ENCODE data around the gene MRPL22.
"Not testable (repeated sequence)": the region's sequence is repeated elsewhere in the genome, so short reads cannot be mapped to it uniquely, and the experiment has no call there.

The MRPL22 gene

DNA sequence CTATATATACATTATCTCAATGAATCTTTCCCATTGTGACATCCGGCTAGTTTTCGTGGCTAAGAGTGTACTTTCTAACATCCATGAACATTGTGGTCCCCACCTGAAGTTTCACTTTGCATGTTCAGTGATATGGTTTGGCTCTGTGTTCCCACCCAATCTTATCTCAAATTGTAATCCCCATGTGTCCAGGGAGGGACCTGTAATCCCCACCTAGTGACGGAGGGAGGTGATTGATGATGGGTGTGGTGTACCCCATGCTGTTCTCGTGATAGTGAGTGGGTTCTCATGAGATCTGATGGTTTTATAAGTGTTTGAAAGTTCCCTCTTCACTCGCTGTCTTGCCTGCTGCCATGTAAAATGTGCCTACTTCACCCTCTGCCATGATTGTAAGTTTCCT, 28.1 kb downstream of the MRPL22 start:
- peaks cover 8% of the 10 kb centered on the region for H3K36me3 ChIP-seq (ENCODE audit: control insufficient read depth, insufficient read depth, low read length)
- H3K27ac ChIP-seq (ENCODE audit: low read depth, low read length): no peak overlapping the region
- H3K4me3 ChIP-seq (ENCODE audit: low read depth, low read length): no peak overlapping the region
- H3K9me3 ChIP-seq (ENCODE audit: control insufficient read depth, insufficient read depth, low read depth, low read length): no peaks in the 10 kb centered on the region
- H3K4me1 ChIP-seq (ENCODE audit: control insufficient read depth, insufficient read depth, low read length): no peaks in the 10 kb centered on the region
- H3K9ac ChIP-seq (ENCODE audit: low read length): no peak overlapping the region
- no peaks in the 10 kb centered on the region for H3K27me3 ChIP-seq (ENCODE audit: control insufficient read depth, insufficient read depth, low read length)

DNA sequence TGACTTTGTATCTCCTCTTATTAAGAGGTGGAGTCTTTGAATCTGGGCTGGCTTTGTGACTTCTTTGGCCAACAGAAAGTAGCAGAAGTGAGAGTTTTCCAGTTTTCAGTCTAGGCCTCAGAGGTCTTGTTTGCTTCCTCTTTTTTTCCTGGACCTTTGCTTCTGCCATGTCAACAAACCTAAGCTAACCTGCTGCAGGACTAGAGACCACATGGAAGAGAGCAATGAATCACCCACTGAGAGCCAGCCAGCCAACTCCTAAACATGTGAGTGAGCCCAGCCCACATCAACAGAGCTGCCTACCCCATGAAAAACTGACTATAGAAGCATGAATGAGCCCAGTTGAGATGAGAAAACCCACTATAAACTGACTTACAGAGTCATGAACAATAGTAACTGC, 29.9 kb downstream of the MRPL22 start:
- Histone ChIP-seq H3K4me1 (ENCODE audit: control insufficient read depth, insufficient read depth, low read length) (no peaks in the 10 kb centered on the region), H3K9ac (ENCODE audit: low read length) (no peak overlapping the region), H3K4me3 (ENCODE audit: low read depth, low read length) (no peak overlapping the region), H3K9me3 (ENCODE audit: control insufficient read depth, insufficient read depth, low read depth, low read length) (0 out of 2 replicates have a peak, but pooled peaks cover 3% of the 10 kb centered on the region), H3K27ac (ENCODE audit: low read depth, low read length) (no peak overlapping the region), H3K27me3 (ENCODE audit: control insufficient read depth, insufficient read depth, low read length) (no peaks in the 10 kb centered on the region), H3K36me3 (ENCODE audit: control insufficient read depth, insufficient read depth, low read length) (peaks cover 8% of the 10 kb centered on the region)

DNA sequence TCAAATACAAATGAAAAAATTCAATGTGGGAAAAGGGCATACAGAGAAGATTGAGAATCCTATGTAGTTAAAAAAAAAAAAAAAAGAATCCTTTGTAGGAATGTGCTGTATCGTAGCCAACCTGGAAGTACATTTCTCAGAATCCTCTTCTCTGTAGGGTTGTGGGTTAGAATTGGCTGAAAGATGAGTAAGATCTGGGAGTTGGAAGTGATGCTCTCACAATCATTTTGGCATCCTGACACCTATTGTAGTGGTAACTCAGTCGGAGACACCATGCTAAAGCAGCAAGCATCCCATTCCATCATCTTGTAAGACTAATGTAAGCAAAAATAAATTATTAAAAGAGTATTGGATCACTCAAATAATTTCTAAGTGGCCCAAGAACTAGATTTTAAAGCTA, 30.6 kb downstream of the MRPL22 start:
- H3K4me1 ChIP-seq (ENCODE audit: control insufficient read depth, insufficient read depth, low read length): no peaks in the 10 kb centered on the region
- H3K4me3 ChIP-seq (ENCODE audit: low read depth, low read length): no peak overlapping the region
- peaks cover 8% of the 10 kb centered on the region for H3K36me3 ChIP-seq (ENCODE audit: control insufficient read depth, insufficient read depth, low read length)
- peaks cover 7% of the 10 kb centered on the region; the same call in 1 of the 2 replicates for H3K9me3 ChIP-seq (ENCODE audit: control insufficient read depth, insufficient read depth, low read depth, low read length)
- no peak overlapping the region for H3K9ac ChIP-seq (ENCODE audit: low read length)
- H3K27me3 ChIP-seq (ENCODE audit: control insufficient read depth, insufficient read depth, low read length): no peaks in the 10 kb centered on the region
- H3K27ac ChIP-seq (ENCODE audit: low read depth, low read length): no peak overlapping the region

DNA sequence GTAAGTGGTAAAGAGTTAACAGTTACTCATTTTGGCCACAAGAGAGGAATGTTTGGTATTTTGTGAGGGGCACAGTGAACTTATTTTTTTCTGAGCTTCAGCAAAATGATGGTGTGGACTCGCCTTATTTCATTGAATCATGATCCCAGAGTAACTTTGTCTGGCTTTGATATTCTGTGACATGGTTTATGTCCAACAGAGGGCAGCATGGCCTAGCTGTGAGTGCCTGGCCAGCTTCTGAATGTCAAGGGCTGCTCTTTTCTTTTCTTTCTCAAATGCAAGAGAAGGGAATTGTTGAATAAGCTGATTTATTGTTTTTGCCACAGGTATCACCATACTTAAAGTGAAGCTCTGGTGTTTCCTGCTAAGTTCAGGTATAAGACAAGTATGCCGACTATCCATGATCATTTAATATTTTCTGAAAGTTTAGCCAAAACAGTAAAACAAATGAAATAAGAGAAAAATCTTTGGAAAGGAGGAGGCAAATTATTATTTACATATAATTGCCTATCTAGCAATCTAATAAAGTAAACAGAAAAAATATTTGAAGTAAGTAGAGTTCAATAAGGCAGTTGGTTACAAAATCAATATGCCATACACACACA, 31.7 kb downstream of the MRPL22 start:
- Histone ChIP-seq H3K27me3 (ENCODE audit: control insufficient read depth, insufficient read depth, low read length) (no peaks in the 10 kb centered on the region), H3K9ac (ENCODE audit: low read length) (no peak overlapping the region), H3K4me3 (ENCODE audit: low read depth, low read length) (no peak overlapping the region), H3K27ac (ENCODE audit: low read depth, low read length) (no peak overlapping the region), H3K9me3 (ENCODE audit: control insufficient read depth, insufficient read depth, low read depth, low read length) (peaks cover 7% of the 10 kb centered on the region; the same call in 1 of the 2 replicates), H3K36me3 (ENCODE audit: control insufficient read depth, insufficient read depth, low read length) (peaks cover 8% of the 10 kb centered on the region), H3K4me1 (ENCODE audit: control insufficient read depth, insufficient read depth, low read length) (no peaks in the 10 kb centered on the region)

DNA sequence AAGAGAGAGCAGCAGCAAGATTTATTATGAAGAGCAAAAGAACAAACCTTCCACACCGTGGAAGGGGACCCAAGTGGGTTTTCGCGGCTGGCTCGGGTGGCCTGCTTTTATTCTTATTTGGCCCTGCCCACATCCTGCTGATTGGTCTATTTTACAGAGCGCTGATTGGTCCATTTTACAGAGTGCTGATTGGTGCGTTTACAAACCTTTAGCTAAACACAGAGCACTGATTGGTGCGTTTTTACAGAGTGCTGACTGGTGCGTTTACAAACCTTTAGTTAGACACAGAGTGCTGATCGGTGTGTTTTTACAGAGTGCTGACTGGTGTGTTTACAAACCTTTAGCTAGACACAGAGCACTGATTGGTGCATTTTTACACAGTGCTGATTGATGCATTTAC, 35.2 kb downstream of the MRPL22 start:
- not testable (repeated sequence) for H3K4me1 ChIP-seq (ENCODE audit: control insufficient read depth, insufficient read depth, low read length); H3K4me3 ChIP-seq (ENCODE audit: low read depth, low read length); H3K36me3 ChIP-seq (ENCODE audit: control insufficient read depth, insufficient read depth, low read length); H3K27ac ChIP-seq (ENCODE audit: low read depth, low read length); H3K9ac ChIP-seq (ENCODE audit: low read length); H3K9me3 ChIP-seq (ENCODE audit: control insufficient read depth, insufficient read depth, low read depth, low read length); H3K27me3 ChIP-seq (ENCODE audit: control insufficient read depth, insufficient read depth, low read length)

DNA sequence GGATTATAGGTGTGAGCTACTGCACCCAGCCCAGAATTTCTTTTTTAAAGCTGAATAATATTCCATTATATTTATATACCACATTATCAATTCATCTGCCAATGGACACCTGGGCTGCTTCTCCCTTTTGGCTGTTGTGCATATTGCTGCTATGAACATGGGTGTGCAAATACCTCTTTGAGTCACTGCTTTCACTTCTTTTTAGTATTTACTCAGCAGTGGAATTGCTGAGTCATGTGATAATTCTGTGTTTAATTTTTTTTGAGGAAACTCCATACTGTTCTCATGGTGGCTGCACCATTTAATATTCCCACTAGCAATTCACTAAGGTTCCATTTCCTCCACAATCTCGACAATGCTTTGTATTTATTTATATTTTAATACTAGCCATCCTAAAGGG, 36.5 kb downstream of the MRPL22 start:
- Histone ChIP-seq H3K4me3 (ENCODE audit: low read depth, low read length) (no peak overlapping the region), H3K27ac (ENCODE audit: low read depth, low read length) (no peak overlapping the region), H3K4me1 (ENCODE audit: control insufficient read depth, insufficient read depth, low read length) (no peaks in the 10 kb centered on the region), H3K9me3 (ENCODE audit: control insufficient read depth, insufficient read depth, low read depth, low read length) (peaks cover 7% of the 10 kb centered on the region; the same call in 1 of the 2 replicates), H3K27me3 (ENCODE audit: control insufficient read depth, insufficient read depth, low read length) (no peaks in the 10 kb centered on the region), H3K9ac (ENCODE audit: low read length) (no peak overlapping the region), H3K36me3 (ENCODE audit: control insufficient read depth, insufficient read depth, low read length) (no peaks in the 10 kb centered on the region)

DNA sequence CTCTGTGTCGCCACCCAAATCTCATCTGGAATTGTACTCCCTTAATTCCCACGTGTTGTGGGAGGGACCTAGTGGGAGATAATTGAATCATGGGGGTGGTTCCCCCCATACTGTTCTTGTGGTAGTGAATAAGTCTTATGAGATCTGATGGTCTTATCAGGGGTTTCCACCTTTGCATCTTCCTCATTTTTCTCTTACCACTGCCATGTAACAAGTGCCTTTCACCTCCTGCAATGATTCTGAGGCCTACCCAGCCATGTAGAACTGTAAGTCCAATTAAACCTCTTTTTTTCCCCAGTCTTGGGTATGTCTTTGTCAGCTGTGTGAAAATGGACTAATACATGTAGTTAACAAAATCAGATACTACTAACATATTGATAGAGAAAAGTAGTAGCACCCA, 37.4 kb downstream of the MRPL22 start:
- not testable (repeated sequence) for H3K4me3 ChIP-seq (ENCODE audit: low read depth, low read length)

DNA sequence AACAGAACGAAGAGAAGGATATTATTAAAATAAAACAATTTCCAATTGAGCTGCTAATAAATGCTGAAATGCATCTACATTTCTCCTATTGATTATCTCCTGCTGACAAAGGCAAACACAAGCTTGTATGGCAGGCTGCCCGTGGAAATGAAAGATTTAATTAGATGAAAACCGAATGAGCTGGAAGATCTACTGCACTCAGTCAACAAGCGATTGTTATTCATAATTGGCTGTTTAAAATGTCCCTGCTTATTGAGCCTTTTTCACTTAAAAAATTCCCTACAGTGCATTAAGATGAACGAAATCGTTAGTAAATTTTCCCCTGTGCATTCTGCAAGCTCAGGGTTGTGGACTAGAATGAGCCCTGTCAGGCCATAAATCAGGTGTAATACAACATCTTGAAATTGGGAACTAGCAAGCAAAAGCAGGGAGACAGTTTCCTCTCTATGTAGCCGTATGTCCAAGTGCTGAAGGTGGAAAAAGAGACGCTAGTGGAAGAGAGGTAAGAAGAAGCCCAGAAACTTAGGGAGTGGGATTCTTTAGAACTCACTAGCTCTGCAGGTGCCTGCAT, 44.2 kb downstream of the MRPL22 start:
- H3K9ac ChIP-seq (ENCODE audit: low read length): no peak overlapping the region
- H3K27ac ChIP-seq (ENCODE audit: low read depth, low read length): no peak overlapping the region

More for the DNA sequence above, 37.4 kb downstream of the MRPL22 start:
- not testable (repeated sequence) for H3K4me1 ChIP-seq (ENCODE audit: control insufficient read depth, insufficient read depth, low read length); H3K27me3 ChIP-seq (ENCODE audit: control insufficient read depth, insufficient read depth, low read length); H3K36me3 ChIP-seq (ENCODE audit: control insufficient read depth, insufficient read depth, low read length); H3K9ac ChIP-seq (ENCODE audit: low read length); H3K27ac ChIP-seq (ENCODE audit: low read depth, low read length); H3K9me3 ChIP-seq (ENCODE audit: control insufficient read depth, insufficient read depth, low read depth, low read length)

DNA sequence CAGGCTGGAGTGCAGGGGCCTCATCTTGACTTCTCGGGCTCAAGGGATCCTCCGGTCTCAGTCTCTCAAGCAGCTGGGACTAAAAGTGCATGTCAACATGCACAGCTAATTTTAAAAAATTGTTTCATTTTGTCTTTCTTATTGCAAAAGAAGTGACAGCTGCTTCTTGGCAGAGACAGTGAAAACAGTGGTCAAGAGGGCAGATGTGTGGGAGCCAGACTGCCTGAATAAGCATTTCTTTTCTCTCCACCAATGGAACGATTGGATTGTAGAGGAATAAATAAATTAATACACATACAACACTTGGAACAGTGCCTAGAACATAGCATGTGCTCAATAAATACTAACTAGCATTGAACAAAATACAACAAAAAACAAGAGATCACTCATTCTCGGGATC, 45.3 kb downstream of the MRPL22 start:
- no peaks in the 10 kb centered on the region for H3K36me3 ChIP-seq (ENCODE audit: control insufficient read depth, insufficient read depth, low read length)
- H3K27me3 ChIP-seq (ENCODE audit: control insufficient read depth, insufficient read depth, low read length): no peaks in the 10 kb centered on the region
- no peaks in the 10 kb centered on the region for H3K9me3 ChIP-seq (ENCODE audit: control insufficient read depth, insufficient read depth, low read depth, low read length)
- H3K9ac ChIP-seq (ENCODE audit: low read length): no peak overlapping the region
- H3K4me3 ChIP-seq (ENCODE audit: low read depth, low read length): no peak overlapping the region
- H3K4me1 ChIP-seq (ENCODE audit: control insufficient read depth, insufficient read depth, low read length): no peaks in the 10 kb centered on the region
- no peak overlapping the region for H3K27ac ChIP-seq (ENCODE audit: low read depth, low read length)

More for the DNA sequence above, 44.2 kb downstream of the MRPL22 start:
- no peak overlapping the region for H3K4me3 ChIP-seq (ENCODE audit: low read depth, low read length)
- H3K27me3 ChIP-seq (ENCODE audit: control insufficient read depth, insufficient read depth, low read length): no peaks in the 10 kb centered on the region
- H3K36me3 ChIP-seq (ENCODE audit: control insufficient read depth, insufficient read depth, low read length): no peaks in the 10 kb centered on the region
- H3K9me3 ChIP-seq (ENCODE audit: control insufficient read depth, insufficient read depth, low read depth, low read length): no peaks in the 10 kb centered on the region
- no peaks in the 10 kb centered on the region for H3K4me1 ChIP-seq (ENCODE audit: control insufficient read depth, insufficient read depth, low read length)

DNA sequence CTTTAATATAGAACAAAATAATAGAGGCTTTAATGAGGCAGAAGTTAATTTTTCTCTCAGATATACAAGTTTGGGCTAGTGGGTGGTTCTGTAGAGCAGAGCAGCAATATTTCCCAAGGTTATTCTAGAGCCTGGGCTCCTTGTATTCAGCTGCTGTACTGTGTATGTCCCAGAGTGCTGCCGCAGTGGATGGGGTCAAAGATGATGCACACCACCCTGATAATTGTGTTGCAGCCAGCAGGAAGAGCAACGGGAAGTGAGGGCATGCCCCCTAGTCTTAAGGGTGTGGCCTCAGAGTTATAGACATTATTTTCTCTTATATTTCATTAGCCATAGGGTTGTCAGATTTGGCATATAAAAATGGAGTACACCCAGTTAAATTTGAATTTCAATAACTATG, 48.8 kb downstream of the MRPL22 start:
- Histone ChIP-seq H3K27me3 (ENCODE audit: control insufficient read depth, insufficient read depth, low read length) (no peaks in the 10 kb centered on the region), H3K4me3 (ENCODE audit: low read depth, low read length) (no peak overlapping the region), H3K4me1 (ENCODE audit: control insufficient read depth, insufficient read depth, low read length) (no peaks in the 10 kb centered on the region), H3K27ac (ENCODE audit: low read depth, low read length) (no peak overlapping the region), H3K9me3 (ENCODE audit: control insufficient read depth, insufficient read depth, low read depth, low read length) (no peaks in the 10 kb centered on the region), H3K9ac (ENCODE audit: low read length) (no peak overlapping the region), H3K36me3 (ENCODE audit: control insufficient read depth, insufficient read depth, low read length) (no peaks in the 10 kb centered on the region)

DNA sequence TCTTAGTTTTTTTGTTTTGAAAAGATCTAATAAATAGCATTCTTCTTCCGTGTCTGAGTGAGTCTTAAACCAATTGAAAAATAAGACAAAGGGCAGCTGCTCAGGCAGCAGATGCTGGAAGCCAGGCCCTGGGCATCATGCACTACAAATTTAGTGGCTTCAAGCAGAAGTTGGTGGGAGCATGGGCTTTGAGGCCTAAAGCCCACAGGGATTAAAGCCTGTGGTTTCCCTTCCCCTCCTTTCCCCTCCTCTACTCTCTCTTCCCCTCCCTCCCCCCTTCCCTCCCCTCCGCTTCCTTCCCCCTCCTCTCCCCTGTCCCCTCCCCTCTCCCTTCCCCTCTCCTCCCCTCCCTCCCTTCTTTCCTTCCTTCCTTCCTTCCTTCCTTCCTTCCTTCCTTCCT, 52.6 kb downstream of the MRPL22 start:
- H3K27ac ChIP-seq (ENCODE audit: low read depth, low read length): no peak overlapping the region

More for the DNA sequence above, 52.6 kb downstream of the MRPL22 start:
- Histone ChIP-seq H3K27me3 (ENCODE audit: control insufficient read depth, insufficient read depth, low read length) (no peaks in the 10 kb centered on the region), H3K9me3 (ENCODE audit: control insufficient read depth, insufficient read depth, low read depth, low read length) (no peaks in the 10 kb centered on the region), H3K4me1 (ENCODE audit: control insufficient read depth, insufficient read depth, low read length) (no peaks in the 10 kb centered on the region), H3K36me3 (ENCODE audit: control insufficient read depth, insufficient read depth, low read length) (no peaks in the 10 kb centered on the region), H3K9ac (ENCODE audit: low read length) (no peak overlapping the region), H3K4me3 (ENCODE audit: low read depth, low read length) (no peak overlapping the region)

All from HUES6 (cell line).